Nephron (organoid): Measurements from ENCODE around the gene NEK7.

Experiments
- H3K27ac Mint-ChIP-seq, 3 experiments: 2 replicates each; pipeline ENCODE4 v1.8.0; 2020; ENCODE audit warnings: mixed read lengths in 3 of 3, mild to moderate bottlenecking in 2 of 3, moderate library complexity in 1 of 3
- H3K27me3 Mint-ChIP-seq: 2 replicates; pipeline ENCODE4 v1.8.0; 2021; ENCODE audit warnings: low read depth, mild to moderate bottlenecking, moderate library complexity, mixed read lengths
- H3K36me3 Mint-ChIP-seq: 2 replicates; pipeline ENCODE4 v1.8.0; 2020; ENCODE audit warnings: low read depth, mixed read lengths
- H3K4me1 Mint-ChIP-seq: 2 replicates; pipeline ENCODE4 v1.8.0; 2020; ENCODE audit warnings: mixed read lengths
- H3K4me3 Mint-ChIP-seq, 3 experiments: 2 replicates each; pipeline ENCODE4 v1.8.0; 2020; ENCODE audit warnings: mild to moderate bottlenecking in 3 of 3, mixed read lengths in 3 of 3, moderate library complexity in 2 of 3
- H3K9me3 Mint-ChIP-seq: 2 replicates; pipeline ENCODE4 v1.8.0; 2020; ENCODE audit warnings: mixed read lengths
- TF ChIP-seq, protein P1 (sequence below), 3 experiments: fragments of 200-600 bp; sonication (generic); IDR thresholded peaks; one replicate each; pipeline ENCODE4 v1.5.0; 2021; ENCODE audit warnings: antibody characterized with exemption in 3 of 3; ENCODE audit not compliant: unreplicated experiment in 3 of 3

NEK7 gene

DNA sequence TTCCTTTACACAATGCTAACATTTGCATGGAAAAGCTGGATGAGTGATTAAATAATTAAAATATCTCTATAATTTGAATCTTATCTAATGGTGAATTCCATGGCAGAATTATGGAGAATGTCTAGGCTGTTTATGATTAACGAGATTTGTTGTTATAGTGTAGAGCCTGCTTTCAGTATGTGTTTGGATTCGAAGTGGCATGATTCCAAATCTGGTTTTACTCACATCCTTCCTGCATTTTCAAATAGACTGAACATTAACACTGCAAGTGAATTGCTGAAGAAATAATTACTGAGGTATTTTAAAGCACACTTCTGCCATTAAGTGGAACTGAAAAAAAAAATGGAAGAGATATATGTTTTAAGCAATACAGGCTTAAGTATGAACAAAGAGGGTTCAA, 5.1 kb upstream of the NEK7 start:
- no peaks in the 10 kb centered on the region for H3K27me3 Mint-ChIP-seq
- H3K4me1 Mint-ChIP-seq: peaks cover 35% of the 10 kb centered on the region
- no peak overlapping the region for H3K4me3 Mint-ChIP-seq
- peak overlapping the region in 1 of 3 experiments; percentile 39 for H3K27ac Mint-ChIP-seq
- H3K9me3 Mint-ChIP-seq: no peaks in the 10 kb centered on the region
- TF ChIP-seq, protein P1, sequence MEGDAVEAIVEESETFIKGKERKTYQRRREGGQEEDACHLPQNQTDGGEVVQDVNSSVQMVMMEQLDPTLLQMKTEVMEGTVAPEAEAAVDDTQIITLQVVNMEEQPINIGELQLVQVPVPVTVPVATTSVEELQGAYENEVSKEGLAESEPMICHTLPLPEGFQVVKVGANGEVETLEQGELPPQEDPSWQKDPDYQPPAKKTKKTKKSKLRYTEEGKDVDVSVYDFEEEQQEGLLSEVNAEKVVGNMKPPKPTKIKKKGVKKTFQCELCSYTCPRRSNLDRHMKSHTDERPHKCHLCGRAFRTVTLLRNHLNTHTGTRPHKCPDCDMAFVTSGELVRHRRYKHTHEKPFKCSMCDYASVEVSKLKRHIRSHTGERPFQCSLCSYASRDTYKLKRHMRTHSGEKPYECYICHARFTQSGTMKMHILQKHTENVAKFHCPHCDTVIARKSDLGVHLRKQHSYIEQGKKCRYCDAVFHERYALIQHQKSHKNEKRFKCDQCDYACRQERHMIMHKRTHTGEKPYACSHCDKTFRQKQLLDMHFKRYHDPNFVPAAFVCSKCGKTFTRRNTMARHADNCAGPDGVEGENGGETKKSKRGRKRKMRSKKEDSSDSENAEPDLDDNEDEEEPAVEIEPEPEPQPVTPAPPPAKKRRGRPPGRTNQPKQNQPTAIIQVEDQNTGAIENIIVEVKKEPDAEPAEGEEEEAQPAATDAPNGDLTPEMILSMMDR (IDR thresholded peaks at IDR 0.05; ENCODE audit: unreplicated experiment in 3 of 3): no peak
- H3K36me3 Mint-ChIP-seq: no peaks in the 10 kb centered on the region

DNA sequence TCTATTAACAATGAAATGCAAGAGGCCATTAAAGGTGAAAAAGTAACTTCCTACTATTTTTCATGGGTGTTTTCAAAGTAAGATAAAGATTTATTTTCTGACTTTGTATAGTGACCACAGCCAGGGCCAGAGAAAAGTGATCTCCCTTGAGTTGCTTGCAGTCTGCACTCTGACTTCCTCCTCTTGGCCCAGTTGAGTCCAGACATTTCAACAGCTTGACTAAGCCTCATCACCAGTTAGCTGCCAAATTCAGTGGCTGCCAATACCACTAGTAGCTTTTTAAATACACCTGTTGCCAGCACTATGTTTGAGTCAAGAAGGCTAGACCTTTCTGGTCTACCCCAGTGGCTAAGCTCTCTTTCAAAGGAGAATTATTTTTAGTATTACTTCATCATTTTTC, 3.7 kb upstream of the NEK7 start:
- no peaks in the 10 kb centered on the region for H3K9me3 Mint-ChIP-seq

DNA sequence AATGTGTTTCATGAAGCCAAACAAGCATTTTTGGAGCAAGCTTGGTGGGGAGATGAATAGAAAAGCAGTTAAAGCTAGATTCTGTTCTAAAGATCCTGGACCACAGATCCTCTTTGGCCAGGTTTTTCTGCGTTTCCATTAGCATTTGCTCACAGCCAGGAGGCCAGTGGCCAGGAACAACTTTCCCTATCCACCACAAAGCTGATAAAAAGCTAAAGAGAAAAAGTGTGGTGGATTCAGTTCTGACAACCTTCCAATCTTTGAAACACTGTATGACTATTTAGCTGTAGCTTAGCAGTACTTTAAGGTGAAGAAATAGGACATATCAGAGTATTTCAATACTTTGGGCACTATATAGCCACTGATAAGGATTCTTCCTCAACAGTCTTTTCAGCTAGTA, 3.0 kb upstream of the NEK7 start:
- Mint-ChIP-seq H3K4me1 (peaks cover 36% of the 10 kb centered on the region), H3K36me3 (no peaks in the 10 kb centered on the region), H3K27me3 (no peaks in the 10 kb centered on the region), H3K27ac (peak overlapping the region in 2 of 3 experiments; percentile 17 to 34), H3K9me3 (no peaks in the 10 kb centered on the region), H3K4me3 (no peak overlapping the region)
- TF ChIP-seq, protein P1 (IDR thresholded peaks at IDR 0.05; ENCODE audit: unreplicated experiment in 3 of 3): no peak

More for the DNA sequence above, 3.7 kb upstream of the NEK7 start:
- Mint-ChIP-seq H3K4me1 (peaks cover 36% of the 10 kb centered on the region), H3K27ac (peak overlapping the region in 2 of 3 experiments; percentile 17 to 34), H3K27me3 (no peaks in the 10 kb centered on the region), H3K4me3 (peak overlapping the region in 1 of 3 experiments; percentile 17), H3K36me3 (no peaks in the 10 kb centered on the region)
- TF ChIP-seq, protein P1 (IDR thresholded peaks at IDR 0.05; ENCODE audit: unreplicated experiment in 3 of 3): no peak

DNA sequence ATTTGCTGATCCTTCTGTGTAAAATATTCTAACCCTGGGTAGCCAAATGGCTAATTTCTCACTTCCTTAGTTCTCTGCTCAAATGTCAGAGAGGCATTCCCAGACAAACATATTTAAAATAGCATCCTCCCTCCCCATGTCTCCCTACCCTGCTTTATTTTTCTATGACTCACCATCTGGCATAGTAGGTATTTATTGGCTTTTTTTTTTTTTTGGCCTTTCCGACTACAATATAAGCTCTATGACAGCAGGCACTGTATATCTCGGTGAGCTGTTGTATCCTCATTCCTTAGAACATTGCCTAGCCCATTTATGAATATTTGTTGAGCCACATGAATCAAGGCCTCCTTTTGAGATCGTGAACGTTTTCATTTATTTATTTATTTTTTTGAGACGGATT, 1.5 kb upstream of the NEK7 start:
- peaks cover 50% of the 10 kb centered on the region for H3K4me1 Mint-ChIP-seq
- H3K27ac Mint-ChIP-seq: peak overlapping the region; percentile 9 to 29 (median 10)
- H3K9me3 Mint-ChIP-seq: no peaks in the 10 kb centered on the region
- H3K4me3 Mint-ChIP-seq: peak overlapping the region; percentile 15 to 91 (median 58)
- TF ChIP-seq, protein P1 (IDR thresholded peaks at IDR 0.05; ENCODE audit: unreplicated experiment in 3 of 3): no peak
- no peaks in the 10 kb centered on the region for H3K36me3 Mint-ChIP-seq
- no peaks in the 10 kb centered on the region for H3K27me3 Mint-ChIP-seq

DNA sequence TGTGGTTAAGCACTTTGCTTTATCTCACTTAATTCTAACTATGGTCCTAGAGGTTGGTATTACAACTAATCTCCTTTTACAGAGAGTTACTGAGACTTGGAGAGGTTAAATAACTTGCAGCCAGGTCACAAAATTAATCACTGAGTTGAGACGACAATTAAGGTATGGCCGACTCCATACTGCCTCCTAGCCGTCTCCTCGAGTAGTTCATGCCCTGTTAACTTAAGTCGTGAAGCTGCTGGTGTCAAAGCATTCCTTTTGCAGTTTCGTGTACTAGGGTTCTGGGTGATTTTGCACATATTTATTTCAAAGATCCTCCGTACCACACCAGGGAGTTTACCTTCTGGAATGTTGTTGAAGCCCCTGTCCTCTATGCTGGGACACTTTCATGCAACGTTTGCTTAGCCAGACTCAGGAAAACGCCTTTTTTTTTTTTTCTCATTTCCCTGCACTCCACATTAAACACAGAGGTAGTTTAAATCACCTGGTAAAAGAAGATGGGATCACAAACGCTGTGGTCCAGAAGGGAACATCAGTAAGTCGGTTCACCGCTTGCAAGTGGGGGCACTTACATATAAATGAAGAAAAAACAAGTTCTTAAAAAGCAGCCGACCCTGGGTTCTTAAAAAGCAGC, 570 bp upstream of the NEK7 start:
- Mint-ChIP-seq H3K9me3 (no peaks in the 10 kb centered on the region), H3K4me1 (peaks cover 60% of the 10 kb centered on the region), H3K27me3 (no peaks in the 10 kb centered on the region), H3K27ac (peak overlapping the region; percentile 87 to 98 (median 95)), H3K4me3 (peak overlapping the region; percentile 91 to 93 (median 93)), H3K36me3 (no peaks in the 10 kb centered on the region)
- TF ChIP-seq, protein P1 (IDR thresholded peaks at IDR 0.05; ENCODE audit: unreplicated experiment in 3 of 3): peak; percentile 75 to 86 (median 79)
